Uterus (tissue), 4 donors: ENCODE measurements around the gene S100A7A. TPM values are rescaled to one million over a fixed set of nuclear protein-coding genes. Genes with fewer than 3 reads are reported as not detected.

Experiments
- DNase-seq, 2 donors: peaks; one replicate each; pipeline ENCODE4 v3.0.0-alpha.2; 2019 to 2020
- H3K27ac ChIP-seq, 2 donors: fragments of 200-600 bp; sonication (generic); 1 replicate in 1 of 2; 2 replicates in 1 of 2; pipeline ENCODE4 v1.5.1; 2016 to 2018
- H3K27me3 ChIP-seq, 2 donors: fragments of 200-600 bp; sonication (generic); one replicate each; pipeline ENCODE4 v1.5.1; 2018 to 2019; ENCODE audit warnings: control low read depth in 1 of 2
- H3K36me3 ChIP-seq, 2 donors: fragments of 200-600 bp; sonication (generic); one replicate each; pipeline ENCODE4 v1.5.1; 2019; ENCODE audit warnings: control low read depth in 1 of 2
- H3K4me1 ChIP-seq, 2 donors: fragments of 200-600 bp; sonication (generic); one replicate each; pipeline ENCODE4 v1.5.1; 2018 to 2019; ENCODE audit warnings: control low read depth in 1 of 2
- H3K4me3 ChIP-seq, 2 donors: fragments of 200-600 bp; sonication (generic); 1 replicate in 1 of 2; 2 replicates in 1 of 2; pipeline ENCODE4 v1.5.1; 2018 to 2019; ENCODE audit warnings: mild to moderate bottlenecking in 1 of 2
- H3K9me3 ChIP-seq, 2 donors: fragments of 200-600 bp; sonication (generic); one replicate each; pipeline ENCODE4 v1.5.1; 2019; ENCODE audit warnings: control low read depth in 1 of 2
- CTCF ChIP-seq, 4 experiments: fragments of 200-600 bp in 2 of 4; fragments of 450-650 bp in 2 of 4; sonication (generic) in 2 of 4; IDR thresholded peaks; one replicate each; pipeline ENCODE4 v1.5.1; 2016 to 2019; ENCODE audit warnings: antibody characterized with exemption in 4 of 4, mild to moderate bottlenecking in 2 of 4, moderate library complexity in 1 of 4
- POLR2A ChIP-seq, 2 donors: fragments of 450-650 bp; IDR thresholded peaks; one replicate each; pipeline ENCODE4 v1.6.1; 2016; ENCODE audit warnings: antibody characterized with exemption in 2 of 2, mild to moderate bottlenecking in 1 of 2, moderate library complexity in 1 of 2
- intact Hi-C: fragments of 100-400 bp; cut with DNase I; formaldehyde crosslinking; loops from one replicate; pipeline ENCODE4 v1.15.1; 2023; ENCODE audit warnings: low total_unique reads
- total RNA-seq, 4 donors: library from RNA; depleted of rRNA in 3 of 4; stranded (reverse); fragments of >200 nt in 3 of 4; gene quantifications; one replicate each; pipeline versions ENCODE4 v1.1.0 to v1.2.4, GENCODE V29; 2014 to 2023
- donor health status: DM: yes; HTN: yes; CAD: no.

The S100A7A gene
- total RNA-seq, 4 donors from 2014 or later: not detected

DNA sequence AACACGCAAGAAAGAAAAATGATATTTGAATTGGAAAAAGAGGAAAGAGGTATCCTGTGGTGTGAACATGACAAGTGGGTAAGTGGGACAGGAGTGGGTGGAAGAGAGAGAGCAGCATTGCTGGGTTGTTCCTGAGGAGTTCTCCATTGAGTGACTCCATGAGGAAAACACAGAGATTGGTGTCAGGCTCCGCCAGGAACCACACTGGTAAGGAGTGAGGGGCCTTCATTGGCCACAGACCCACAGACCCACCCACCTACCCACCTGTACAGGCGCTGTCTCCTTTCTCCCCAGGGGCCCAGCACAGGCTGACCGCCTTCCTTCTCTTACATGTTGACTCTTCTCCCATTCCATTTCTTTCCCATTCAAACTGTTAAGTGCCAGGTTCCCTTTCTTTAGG, 20.9 kb downstream of the S100A7A start:
- TF ChIP-seq POLR2A (IDR thresholded peaks at IDR 0.05): no peak
- no peak for TF ChIP-seq CTCF (IDR thresholded peaks at IDR 0.05)
- no peaks in the 10 kb centered on the region for H3K4me1 ChIP-seq
- no peak overlapping the region for H3K27ac ChIP-seq
- DNase-seq: no peak
- H3K36me3 ChIP-seq: no peaks in the 10 kb centered on the region
- intact Hi-C loops: no loop called here
- H3K9me3 ChIP-seq: no peaks in the 10 kb centered on the region
- H3K27me3 ChIP-seq: no peaks in the 10 kb centered on the region
- no peak overlapping the region for H3K4me3 ChIP-seq

DNA sequence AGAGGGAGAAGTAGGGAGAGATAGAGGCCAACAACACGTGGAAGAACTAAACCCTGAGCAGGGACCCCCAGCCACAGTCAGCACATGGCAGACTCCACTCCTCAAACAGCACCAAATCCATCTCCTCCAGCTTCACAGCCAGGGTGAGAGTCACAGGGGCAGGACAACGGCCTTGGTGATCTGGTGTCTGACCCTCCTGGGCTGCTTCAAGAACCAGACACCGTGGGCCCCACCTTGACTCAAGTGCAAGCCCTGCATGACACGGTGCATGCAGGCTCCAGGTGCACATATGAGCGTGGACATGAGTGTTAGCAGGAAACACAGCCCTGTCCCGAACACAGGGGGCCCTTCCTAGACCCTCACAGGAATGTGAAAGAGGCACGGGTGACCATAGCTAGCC, 22.3 kb downstream of the S100A7A start:
- no peaks in the 10 kb centered on the region for H3K9me3 ChIP-seq
- DNase-seq: no peak
- no peak overlapping the region for H3K4me3 ChIP-seq
- no peak overlapping the region for H3K27ac ChIP-seq
- TF ChIP-seq POLR2A (IDR thresholded peaks at IDR 0.05): no peak
- no peak for TF ChIP-seq CTCF (IDR thresholded peaks at IDR 0.05)
- H3K36me3 ChIP-seq: no peaks in the 10 kb centered on the region
- H3K4me1 ChIP-seq: no peaks in the 10 kb centered on the region
- intact Hi-C loops: no loop called here
- no peaks in the 10 kb centered on the region for H3K27me3 ChIP-seq

DNA sequence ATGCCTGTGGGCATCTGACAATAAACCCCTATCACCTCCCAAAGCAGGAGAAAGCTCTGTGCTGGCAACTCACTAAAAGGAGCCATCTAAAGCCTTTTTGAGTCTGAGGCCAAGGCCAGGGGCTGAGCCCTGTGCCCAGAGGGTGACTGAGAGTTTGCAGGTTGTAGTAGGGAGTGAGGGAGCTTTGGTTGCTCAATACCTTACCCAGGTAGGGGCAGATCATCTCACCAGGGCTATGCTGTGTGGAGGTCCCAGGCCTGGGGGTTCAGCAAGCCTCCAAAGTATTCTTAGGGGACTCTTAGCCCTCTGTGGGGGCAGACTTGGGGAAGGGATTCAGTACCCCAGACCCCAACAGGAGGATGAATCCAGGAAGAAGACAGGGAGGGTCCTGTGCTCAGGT, 23.0 kb downstream of the S100A7A start:
- H3K36me3 ChIP-seq: no peaks in the 10 kb centered on the region
- no peaks in the 10 kb centered on the region for H3K9me3 ChIP-seq
- H3K4me3 ChIP-seq: no peak overlapping the region
- no peak for DNase-seq
- no peaks in the 10 kb centered on the region for H3K4me1 ChIP-seq
- no peak overlapping the region for H3K27ac ChIP-seq
- no peaks in the 10 kb centered on the region for H3K27me3 ChIP-seq
- intact Hi-C loops: no loop called here
- TF ChIP-seq POLR2A (IDR thresholded peaks at IDR 0.05): no peak
- TF ChIP-seq CTCF (IDR thresholded peaks at IDR 0.05): no peak

DNA sequence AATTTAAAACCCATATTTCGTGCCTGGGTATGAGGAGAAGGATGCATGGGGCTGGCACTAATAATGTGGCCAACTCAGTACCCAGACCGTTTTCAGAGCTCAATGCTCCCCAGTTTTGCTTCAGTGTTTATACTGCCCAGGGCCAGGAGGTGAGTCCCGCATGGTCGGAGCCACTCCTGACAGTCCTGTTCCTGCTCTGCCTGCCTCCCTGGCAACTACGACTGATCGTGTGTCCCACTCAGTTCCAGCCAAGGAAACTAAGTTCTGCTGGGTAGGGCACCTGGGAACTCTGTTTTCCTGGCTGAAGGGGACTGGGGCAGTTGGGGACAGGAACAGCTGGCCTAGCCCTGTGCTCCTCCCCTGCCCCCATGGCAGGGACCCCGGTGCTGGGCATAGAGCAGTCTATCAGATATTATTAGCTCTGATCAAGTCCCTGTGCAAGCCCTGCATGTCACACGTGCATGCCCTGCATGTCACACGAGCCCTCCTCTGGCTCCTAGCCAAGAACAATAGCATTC, 25.0 kb downstream of the S100A7A start:
- Histone ChIP-seq H3K9me3 (no peaks in the 10 kb centered on the region), H3K4me3 (no peak overlapping the region), H3K27ac (no peak overlapping the region), H3K36me3 (no peaks in the 10 kb centered on the region), H3K27me3 (no peaks in the 10 kb centered on the region), H3K4me1 (no peaks in the 10 kb centered on the region)
- TF ChIP-seq POLR2A (IDR thresholded peaks at IDR 0.05) (no peak), CTCF (IDR thresholded peaks at IDR 0.05) (no peak)
- no peak for DNase-seq
- intact Hi-C loops: no loop called here

GRCh38 chr1:153443486-153443885, 27.2 kb downstream of the S100A7A start:
- Histone ChIP-seq H3K27ac (no peak overlapping the region), H3K27me3 (no peaks in the 10 kb centered on the region), H3K4me3 (no peak overlapping the region), H3K9me3 (no peaks in the 10 kb centered on the region), H3K36me3 (no peaks in the 10 kb centered on the region), H3K4me1 (no peaks in the 10 kb centered on the region)
- intact Hi-C loops: no loop called here
- DNase-seq: no peak
- TF ChIP-seq CTCF (IDR thresholded peaks at IDR 0.05) (no peak), POLR2A (IDR thresholded peaks at IDR 0.05) (no peak)
